HG03103 (cell line): ENCODE data around the gene SCYGR1.
"Not testable (repeated sequence)": the region's sequence is repeated elsewhere in the genome, so short reads cannot be mapped to it uniquely, and the experiment has no call there.

Experiments used
- ATAC-seq: cut with Tn5 transposase; IDR thresholded peaks from one replicate; pipeline ENCODE4 v1.9.1; 2021; ENCODE audit warnings: low read depth; ENCODE audit not compliant: unreplicated experiment

The SCYGR1 gene

DNA sequence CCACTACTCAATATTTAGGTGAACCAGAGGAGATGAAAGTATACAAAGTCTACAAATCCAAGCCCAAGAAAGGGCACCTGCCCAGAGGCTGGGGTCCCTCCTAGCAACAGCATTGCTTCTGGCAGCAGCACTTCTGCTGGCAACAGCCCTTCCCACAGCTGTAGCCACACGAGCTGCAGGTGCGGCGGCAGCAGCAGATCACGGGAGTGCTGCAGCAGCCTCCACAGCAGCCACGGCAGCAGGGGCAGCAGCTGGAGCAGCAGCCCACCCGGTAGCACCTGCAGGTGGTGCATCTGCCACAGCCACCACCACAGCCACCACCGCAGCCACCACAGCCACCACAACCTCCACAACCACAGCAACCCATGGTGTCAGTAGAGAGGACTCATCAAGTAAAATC lies at the start of gene SCYGR1:
SCYGR1 (minus strand) TSS at position 367 of the 400 bp plus-strand sequence; CDS start at position 367, 0 bp downstream.
- ATAC-seq: not testable (repeated sequence)

- no peak for ATAC-seq
Observed at GRCh38 chr2:227436436-227437174, 48.9 kb upstream of the SCYGR1 start.

DNA sequence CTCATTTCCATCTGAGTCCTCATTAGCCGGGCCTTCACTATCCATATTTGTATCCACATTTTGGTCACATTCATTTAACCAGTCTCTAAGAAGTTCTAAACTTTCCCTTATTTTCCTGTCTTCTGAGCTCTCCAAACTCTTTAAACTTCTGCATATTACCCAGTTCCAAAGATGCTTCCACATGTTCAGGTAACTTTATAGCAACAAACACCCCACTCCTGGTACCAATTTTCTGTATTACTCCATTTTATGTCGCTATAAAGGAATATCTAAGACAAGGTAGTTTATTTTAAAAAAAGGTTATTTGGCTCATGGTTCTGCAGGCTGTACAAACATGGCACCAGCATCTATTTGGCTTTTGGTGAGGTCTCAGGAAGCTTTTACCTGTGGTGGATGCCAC lies 45.4 kb upstream of the SCYGR1 start:
- ATAC-seq: no peak

DNA sequence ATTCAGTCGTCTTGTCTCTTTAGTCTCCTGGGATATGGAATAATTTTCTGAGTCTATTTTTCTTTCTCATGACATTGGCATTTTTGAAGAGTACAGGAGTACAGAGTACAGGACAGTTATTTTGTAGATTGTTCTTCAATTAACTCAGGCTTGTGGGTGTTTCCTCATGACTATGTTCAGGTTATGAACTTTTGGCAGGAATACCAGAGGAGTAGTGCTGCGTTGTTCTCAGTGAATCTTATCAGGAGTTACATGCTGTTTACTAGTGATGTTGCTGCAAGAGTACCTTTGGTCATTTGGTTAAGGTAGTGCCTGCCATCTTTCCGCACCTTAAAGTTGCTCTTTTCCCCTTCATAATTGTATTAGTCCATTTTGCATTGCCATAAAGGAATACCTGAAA lies 42.9 kb upstream of the SCYGR1 start:
- ATAC-seq: no peak

DNA sequence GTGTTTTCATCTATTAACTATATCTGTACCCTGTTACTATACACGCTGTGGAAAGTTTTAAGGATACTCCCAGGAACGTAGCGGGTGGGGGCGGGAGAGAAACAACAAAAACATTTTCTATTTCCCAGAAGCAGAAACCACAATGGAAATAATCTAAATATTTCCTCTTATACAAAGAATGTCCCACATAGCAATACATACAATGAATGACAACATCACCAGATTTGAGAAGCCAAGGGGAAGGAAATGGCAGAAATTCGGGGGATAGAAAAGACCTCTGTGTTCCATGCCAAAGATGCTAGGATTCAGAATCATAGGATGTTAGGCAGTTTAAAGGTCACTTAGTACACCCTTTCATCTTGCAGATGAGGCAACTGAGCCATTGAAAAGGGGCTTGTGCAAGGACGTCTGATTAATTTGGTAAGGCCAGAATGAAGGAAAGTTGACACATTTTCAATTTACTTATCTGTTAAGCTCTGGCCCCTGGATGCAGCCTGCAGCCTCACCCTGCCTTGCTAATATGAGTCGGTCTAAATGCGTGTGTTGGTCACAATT lies 41.1 kb upstream of the SCYGR1 start:
- ATAC-seq: no peak

DNA sequence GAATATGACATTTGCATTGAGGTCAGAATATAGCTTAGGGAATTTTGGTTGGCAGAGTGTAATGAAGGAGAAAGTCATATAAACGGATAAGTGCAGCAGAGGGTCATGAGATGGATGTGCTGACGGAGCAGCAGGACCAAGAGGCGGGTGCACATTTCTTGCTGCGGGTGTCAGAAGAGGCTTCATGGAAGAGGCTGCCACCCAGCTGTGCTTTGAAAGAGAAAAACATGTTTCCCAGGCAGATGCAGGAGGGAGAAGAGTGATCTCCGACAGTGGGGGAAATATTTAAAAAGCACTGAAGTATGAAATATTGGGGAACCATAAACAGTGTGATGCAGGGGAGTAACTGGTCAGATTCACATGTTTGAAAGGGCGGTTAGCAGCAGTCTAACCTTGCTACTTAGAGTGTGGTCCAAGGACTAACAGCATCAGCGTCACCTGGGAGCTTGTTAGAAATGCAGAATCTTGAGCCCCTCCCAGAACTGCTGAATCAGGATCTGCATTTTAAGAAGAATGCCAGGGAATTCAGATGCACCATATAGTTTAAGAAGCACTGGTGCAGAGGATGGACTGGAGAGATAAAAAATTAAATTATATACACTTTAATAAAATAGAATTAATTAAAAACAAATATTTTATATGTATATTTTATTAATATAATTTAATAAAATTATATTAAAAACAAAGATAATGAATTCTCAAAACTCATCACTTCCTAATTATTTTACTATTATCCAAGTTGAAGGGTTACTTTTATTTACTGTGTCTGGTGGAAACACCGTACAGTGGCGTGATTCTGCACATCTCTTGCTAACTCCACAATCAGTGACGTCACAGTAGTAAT lies 36.1 kb upstream of the SCYGR1 start:
- no peak for ATAC-seq

- ATAC-seq: no peak
Observed at GRCh38 chr2:227420087-227421052, 32.6 kb upstream of the SCYGR1 start.

DNA sequence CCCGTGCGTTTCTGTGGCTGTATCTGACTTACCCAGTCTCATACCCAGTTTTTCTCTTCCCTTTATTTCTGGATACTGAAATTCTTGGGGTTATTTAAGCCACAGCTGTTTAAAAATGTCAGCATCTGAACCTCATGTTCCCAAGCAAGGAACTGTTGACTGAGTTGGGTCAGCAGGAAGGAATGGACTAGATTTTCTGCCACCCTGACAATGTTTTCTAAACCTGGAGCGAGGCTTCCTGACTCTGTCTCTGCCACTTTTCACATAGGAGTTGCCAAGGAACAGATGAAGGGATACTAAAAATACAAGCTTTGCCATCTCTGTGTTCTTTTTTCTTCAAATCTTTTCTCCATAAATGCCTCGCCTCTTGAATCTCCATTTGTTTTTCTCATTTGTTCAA lies 29.0 kb upstream of the SCYGR1 start:
- no peak for ATAC-seq

DNA sequence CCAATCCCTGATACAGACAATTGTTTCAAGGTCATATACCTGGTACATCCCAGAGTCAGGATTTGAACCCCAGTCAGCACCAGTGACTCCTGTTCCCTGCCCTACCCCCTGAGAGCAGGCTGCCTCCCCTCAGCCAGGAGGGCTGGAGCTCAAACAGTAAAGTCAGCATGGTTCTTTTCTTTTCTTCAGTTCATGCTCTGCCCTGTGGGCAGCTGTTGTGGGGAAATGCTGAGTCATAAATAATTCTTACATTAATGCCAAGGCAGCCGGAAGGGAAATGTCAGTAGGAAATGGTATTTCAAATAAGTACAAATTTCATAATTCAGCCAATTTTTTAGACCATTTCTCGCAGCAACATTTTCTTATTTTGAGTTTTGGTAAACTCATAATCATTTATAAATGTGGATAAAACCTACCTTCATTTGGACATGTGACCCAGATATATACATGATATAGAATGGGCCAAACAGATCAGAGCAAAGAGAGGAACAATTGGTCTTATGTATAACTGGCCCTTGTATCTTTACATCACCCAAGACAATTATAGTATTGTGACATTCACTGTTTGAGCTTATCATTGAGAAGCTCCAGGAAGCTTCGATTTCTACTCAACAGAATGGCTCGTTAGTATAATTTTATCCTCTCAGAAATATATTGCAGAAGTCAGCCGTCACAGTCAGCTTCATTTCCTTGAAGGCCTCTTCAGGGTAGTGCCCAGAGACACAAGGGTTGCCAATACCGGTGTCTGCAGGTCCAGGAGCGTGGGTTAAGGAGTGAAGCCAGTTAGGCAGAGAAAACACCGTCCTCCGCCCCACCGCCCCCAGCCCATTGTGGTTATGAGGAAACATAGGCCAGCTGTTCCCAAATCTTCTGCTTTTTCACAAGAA lies 28.0 kb upstream of the SCYGR1 start:
- peak; percentile 40 for ATAC-seq

DNA sequence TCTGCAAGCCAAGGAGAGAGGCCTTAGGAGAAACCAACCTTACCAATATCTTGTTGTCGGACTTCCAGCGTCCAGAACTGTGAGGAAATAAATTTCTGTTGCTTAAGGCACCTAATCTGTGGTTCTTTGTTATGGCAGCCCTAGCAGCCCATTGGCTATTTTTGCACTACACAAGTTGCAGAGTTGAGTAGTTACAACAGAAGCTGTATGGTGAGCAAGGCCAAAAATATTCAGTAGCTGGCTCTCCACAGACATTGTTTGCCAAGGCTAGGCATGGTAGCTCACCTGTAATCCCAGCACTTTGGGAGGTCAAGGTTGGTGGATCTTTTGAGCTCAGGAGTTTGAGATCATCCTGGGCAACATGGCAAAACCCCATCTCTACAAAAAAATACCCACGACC lies 27.1 kb upstream of the SCYGR1 start:
- ATAC-seq: no peak

DNA sequence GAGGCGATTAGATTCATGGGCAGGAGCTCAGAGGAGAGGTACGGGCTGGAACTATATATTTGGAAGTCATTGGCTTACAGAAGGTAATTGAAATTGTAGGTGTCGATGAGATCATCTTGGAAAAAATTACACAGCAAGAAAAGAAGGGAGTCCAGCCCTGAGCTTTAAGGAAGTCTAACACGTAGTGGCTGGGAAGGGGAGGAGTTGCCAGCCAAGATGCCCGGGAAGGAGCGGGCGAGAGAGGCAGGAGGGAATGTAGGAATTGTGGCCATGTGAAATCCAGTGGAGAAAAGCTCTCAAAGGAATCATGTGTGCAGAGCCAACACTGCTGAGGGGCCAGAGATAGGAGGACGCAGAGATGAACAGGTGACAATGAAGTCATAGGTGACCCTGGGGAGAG lies 25.6 kb upstream of the SCYGR1 start:
- no peak for ATAC-seq

- no peak for ATAC-seq
Observed at GRCh38 chr2:227412877-227413276, 25.1 kb upstream of the SCYGR1 start.

DNA sequence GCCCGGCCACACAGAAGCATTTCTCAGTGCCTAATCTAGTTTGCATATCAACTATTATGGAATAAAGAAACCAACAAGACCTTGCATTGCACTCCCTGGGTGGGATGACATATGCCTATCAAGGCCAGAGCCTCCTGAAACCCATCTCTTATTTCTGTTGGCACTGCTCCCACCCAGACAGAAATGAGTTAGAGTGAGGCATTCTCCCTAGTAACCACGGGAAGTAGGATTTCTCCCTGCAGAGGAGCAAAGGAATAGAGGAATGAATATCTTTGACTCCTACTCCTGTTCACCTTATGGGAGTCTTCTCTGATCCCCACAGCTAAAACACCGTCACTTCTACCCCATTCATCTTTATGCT lies 24.2 kb upstream of the SCYGR1 start:
- ATAC-seq: no peak

GRCh38 chr2:227411320-227411989 lies 23.7 kb upstream of the SCYGR1 start:
- ATAC-seq: peak; percentile 60

- ATAC-seq: no peak
Observed at GRCh38 chr2:227410191-227410590, 22.4 kb upstream of the SCYGR1 start.

DNA sequence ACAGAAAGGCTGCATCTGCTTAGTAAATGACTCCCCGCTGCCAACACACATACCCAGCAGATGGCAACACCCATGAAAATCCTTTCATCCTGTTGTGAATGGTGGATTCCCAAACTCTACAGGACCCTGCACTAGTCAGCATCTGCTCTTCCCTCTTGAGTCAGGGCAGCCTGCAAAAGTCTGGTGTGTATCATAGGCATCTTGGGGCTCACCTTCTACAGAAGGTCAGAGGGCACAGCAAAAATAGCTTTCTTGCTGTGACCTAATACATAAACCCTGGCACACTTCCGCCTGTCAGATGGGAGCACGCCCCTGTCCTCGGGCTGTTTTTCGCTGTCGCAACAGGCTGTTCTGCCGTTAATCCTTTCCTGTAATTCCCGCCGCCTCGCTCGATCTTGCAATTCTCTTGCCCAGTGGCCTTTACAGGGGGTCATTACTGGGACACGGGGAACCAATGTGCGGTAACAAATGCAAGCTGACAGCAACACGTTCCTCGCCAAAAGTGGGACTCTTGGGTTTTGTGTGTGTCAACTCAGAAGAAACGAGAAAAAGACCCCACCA lies 19.9 kb upstream of the SCYGR1 start:
- ATAC-seq: no peak

DNA sequence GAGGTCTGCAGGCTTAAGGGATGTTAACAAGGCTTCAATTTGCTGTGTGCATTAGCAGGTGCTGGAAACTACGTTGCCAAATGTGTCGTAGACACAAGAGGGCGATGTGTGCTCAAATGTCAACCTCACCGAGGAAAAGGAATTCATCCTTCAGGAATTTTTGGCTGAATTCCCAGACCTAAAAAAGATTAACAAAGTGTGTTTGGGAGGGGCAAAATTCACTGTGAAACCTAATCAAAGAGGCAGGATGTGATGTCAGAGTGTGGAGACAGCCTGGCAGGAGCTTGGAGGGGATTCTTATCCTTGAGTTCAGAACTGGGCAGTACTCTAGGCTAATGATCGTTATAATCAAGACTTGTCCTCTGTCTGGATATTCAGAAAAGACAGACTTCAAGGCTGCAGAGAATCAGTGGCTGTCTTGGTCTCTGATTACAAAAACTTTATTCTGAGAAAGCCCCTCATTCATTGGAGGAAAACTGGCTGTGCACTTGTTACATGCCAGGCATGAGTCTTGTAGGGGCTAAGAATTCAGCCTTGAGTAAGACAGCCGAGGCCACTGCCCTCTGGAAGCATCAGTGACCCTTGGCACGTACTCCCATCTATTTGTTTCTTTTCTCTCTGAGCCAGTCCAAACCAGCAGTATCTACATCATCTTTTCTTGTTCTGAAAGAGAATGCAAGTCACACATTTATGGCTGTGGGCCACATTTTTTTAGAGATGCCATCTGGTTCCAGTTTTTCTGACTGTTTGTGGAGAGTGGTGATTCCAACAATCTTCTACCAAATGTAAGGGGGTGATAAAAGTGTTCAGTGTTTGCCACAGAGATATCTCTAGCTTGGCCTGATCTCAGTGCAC lies 18.7 kb upstream of the SCYGR1 start:
- ATAC-seq: peak; percentile 45
